DOHH2 (cell line): ENCODE data around the gene TRAK2.

ENCODE experiments used
- H3F3A ChIP-seq: fragments of 200-600 bp; sonication (generic), shearing (Covaris generic); 2 replicates; pipeline ENCODE4 v1.6.0; 2016; ENCODE audit warnings: antibody characterized with exemption, mild to moderate bottlenecking; ENCODE audit not compliant: control insufficient read depth, insufficient read depth
- H3K27ac ChIP-seq: fragments of 200-600 bp; sonication (generic); 2 replicates; pipeline ENCODE4 v1.5.1; 2014; ENCODE audit warnings: low read depth, mild to moderate bottlenecking, low read length, moderate library complexity
- H3K27me3 ChIP-seq: fragments of 200-600 bp; sonication (generic); 2 replicates; pipeline ENCODE4 v1.6.1; 2014; ENCODE audit warnings: mild to moderate bottlenecking, low read length, mixed read lengths; ENCODE audit not compliant: control insufficient read depth
- H3K36me3 ChIP-seq: fragments of 200-600 bp; sonication (generic); 2 replicates; pipeline ENCODE4 v1.6.1; 2014; ENCODE audit warnings: mild to moderate bottlenecking, low read length, moderate library complexity, mixed read lengths; ENCODE audit not compliant: control insufficient read depth
- H3K4me1 ChIP-seq: fragments of 200-600 bp; sonication (generic); 2 replicates; pipeline ENCODE4 v1.6.1; 2014; ENCODE audit warnings: mild to moderate bottlenecking, low read length, mixed read lengths; ENCODE audit not compliant: control insufficient read depth
- H3K4me2 ChIP-seq: fragments of 200-600 bp; sonication (generic); 2 replicates; pipeline ENCODE4 v1.6.0; 2014; ENCODE audit warnings: mild to moderate bottlenecking, low read length, moderate library complexity
- H3K4me3 ChIP-seq: fragments of 200-600 bp; sonication (generic); 2 replicates; pipeline ENCODE4 v1.5.1; 2014; ENCODE audit warnings: mild to moderate bottlenecking, low read length, mixed read lengths
- H3K79me2 ChIP-seq: fragments of 200-600 bp; sonication (generic); 2 replicates; pipeline ENCODE4 v1.6.1; 2014; ENCODE audit warnings: mild to moderate bottlenecking, low read length, mixed read lengths; ENCODE audit not compliant: control insufficient read depth
- H3K9me2 ChIP-seq: fragments of 200-600 bp; sonication (generic); replicated peaks from 2 replicates; pipeline ENCODE4 v1.6.1; 2014; ENCODE audit warnings: mild to moderate bottlenecking, low read length, mixed read lengths; ENCODE audit not compliant: control insufficient read depth
- H3K9me3 ChIP-seq: fragments of 200-600 bp; sonication (generic); 2 replicates; pipeline ENCODE4 v1.6.1; 2014; ENCODE audit warnings: antibody characterized with exemption, low read length, mixed read lengths; ENCODE audit not compliant: control insufficient read depth, insufficient read depth
- H4K20me1 ChIP-seq: fragments of 200-600 bp; sonication (generic); 2 replicates; pipeline ENCODE4 v1.6.0; 2014; ENCODE audit warnings: low read depth, mild to moderate bottlenecking, antibody characterized with exemption, low read length, moderate library complexity; ENCODE audit not compliant: control insufficient read depth, insufficient read depth
- EZH2phosphoT487 ChIP-seq: fragments of 200-600 bp; sonication (generic); IDR thresholded peaks from 2 replicates; pipeline ENCODE4 v1.6.1; 2017; ENCODE audit warnings: borderline replicate concordance, mild to moderate bottlenecking, antibody characterized with exemption, low read length, moderate library complexity, mixed read lengths
- TF ChIP-seq, protein P1 (sequence below): fragments of 200-600 bp; sonication (generic); IDR thresholded peaks from one replicate; pipeline ENCODE4 v1.5.1; 2014; ENCODE audit warnings: antibody characterized with exemption, mild to moderate bottlenecking, low read depth, low read length; ENCODE audit not compliant: poor library complexity, severe bottlenecking

Gene TRAK2

DNA sequence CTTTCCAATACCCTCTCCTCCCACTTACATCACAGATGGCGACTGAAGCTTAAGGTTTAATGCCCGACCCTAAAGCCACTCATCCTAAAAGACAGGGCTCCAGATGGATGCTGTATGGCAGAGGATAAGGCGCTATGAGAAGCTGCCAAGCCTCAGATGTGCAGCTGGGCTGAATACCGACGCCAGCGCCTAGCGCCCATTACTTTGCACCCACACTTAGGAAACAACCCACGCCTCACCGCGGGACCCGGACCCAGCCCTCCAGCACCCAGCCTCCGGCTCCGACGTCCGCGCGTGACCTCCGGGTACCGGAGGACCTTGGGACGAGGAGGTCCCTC, 335 bp downstream of the TRAK2 start:
- no peaks in the 10 kb centered on the region; the same call in 1 of the 2 replicates for H4K20me1 ChIP-seq
- H3K79me2 ChIP-seq: peaks cover 8% of the 10 kb centered on the region
- H3K4me3 ChIP-seq: peak overlapping the region; percentile 81
- H3K9me2 ChIP-seq: no peaks in the 10 kb centered on the region
- no peaks in the 10 kb centered on the region for H3K9me3 ChIP-seq
- peak overlapping the region; percentile 28 for H3K27ac ChIP-seq
- H3F3A ChIP-seq: 0 out of 2 replicates have a peak, but pooled peaks cover 3% of the 10 kb centered on the region
- no peaks in the 10 kb centered on the region for H3K36me3 ChIP-seq
- H3K4me1 ChIP-seq: peaks cover 10% of the 10 kb centered on the region
- peaks cover 14% of the 10 kb centered on the region for H3K27me3 ChIP-seq
- TF ChIP-seq, protein P1, sequence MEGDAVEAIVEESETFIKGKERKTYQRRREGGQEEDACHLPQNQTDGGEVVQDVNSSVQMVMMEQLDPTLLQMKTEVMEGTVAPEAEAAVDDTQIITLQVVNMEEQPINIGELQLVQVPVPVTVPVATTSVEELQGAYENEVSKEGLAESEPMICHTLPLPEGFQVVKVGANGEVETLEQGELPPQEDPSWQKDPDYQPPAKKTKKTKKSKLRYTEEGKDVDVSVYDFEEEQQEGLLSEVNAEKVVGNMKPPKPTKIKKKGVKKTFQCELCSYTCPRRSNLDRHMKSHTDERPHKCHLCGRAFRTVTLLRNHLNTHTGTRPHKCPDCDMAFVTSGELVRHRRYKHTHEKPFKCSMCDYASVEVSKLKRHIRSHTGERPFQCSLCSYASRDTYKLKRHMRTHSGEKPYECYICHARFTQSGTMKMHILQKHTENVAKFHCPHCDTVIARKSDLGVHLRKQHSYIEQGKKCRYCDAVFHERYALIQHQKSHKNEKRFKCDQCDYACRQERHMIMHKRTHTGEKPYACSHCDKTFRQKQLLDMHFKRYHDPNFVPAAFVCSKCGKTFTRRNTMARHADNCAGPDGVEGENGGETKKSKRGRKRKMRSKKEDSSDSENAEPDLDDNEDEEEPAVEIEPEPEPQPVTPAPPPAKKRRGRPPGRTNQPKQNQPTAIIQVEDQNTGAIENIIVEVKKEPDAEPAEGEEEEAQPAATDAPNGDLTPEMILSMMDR: no peak
- TF ChIP-seq EZH2phosphoT487: no peak
- H3K4me2 ChIP-seq: peak overlapping the region; percentile 72

DNA sequence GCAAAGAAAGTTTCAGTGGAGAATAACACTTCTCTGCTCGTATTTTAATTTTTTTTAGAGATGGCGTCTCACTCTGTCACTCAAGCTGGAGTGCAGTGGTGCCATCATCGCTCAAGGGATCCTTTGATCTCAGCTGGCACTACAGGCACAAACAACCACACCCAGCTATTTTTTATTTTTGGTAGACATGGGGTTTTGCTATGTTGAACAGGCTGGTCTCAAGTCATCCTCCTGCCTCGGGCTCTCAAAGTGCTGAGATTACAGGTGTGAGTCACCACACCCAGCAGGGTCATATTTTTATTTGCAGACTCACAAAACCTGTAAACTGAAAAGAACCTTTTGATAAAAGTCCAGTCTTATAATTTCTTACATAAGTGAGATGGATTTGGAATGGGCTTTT, 2.6 kb downstream of the TRAK2 start:
- Histone ChIP-seq H3K27ac (no peak overlapping the region), H3K4me1 (peaks cover 10% of the 10 kb centered on the region), H3K36me3 (no peaks in the 10 kb centered on the region), H3K79me2 (peaks cover 8% of the 10 kb centered on the region), H3K4me3 (no peak overlapping the region), H3K27me3 (peaks cover 13% of the 10 kb centered on the region), H3K9me3 (no peaks in the 10 kb centered on the region), H3K9me2 (no peaks in the 10 kb centered on the region), H3F3A (0 out of 2 replicates have a peak, but pooled peaks cover 3% of the 10 kb centered on the region), H4K20me1 (no peaks in the 10 kb centered on the region; the same call in 1 of the 2 replicates), H3K4me2 (no peak overlapping the region)
- no peak for TF ChIP-seq EZH2phosphoT487
- TF ChIP-seq, protein P1: no peak

DNA sequence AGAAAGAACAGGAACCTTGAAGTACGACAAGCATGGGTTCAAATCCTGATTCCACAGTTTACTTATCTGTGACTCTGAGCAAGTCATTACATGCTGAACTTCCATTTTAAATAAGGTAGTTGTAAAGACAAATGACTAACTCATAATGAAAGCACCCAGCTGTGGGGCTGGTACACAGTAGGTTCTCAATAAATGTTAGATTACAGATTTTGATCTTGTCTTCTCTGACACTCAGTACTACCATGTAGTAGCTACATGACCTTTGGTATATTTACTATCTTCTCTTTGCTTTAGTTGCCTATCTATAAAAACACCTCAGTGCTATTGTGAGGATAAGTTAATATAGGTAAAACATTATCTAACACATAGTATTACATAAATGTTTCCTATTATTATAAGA, 3.2 kb downstream of the TRAK2 start:
- no peak overlapping the region for H3K4me3 ChIP-seq
- 0 out of 2 replicates have a peak, but pooled peaks cover 3% of the 10 kb centered on the region for H3F3A ChIP-seq
- H3K9me2 ChIP-seq: no peaks in the 10 kb centered on the region
- peaks cover 8% of the 10 kb centered on the region for H3K79me2 ChIP-seq
- no peak overlapping the region for H3K27ac ChIP-seq
- TF ChIP-seq EZH2phosphoT487: no peak
- TF ChIP-seq, protein P1: no peak
- H3K36me3 ChIP-seq: no peaks in the 10 kb centered on the region
- H3K9me3 ChIP-seq: no peaks in the 10 kb centered on the region
- peaks cover 10% of the 10 kb centered on the region for H3K4me1 ChIP-seq
- H3K4me2 ChIP-seq: no peak overlapping the region
- H3K27me3 ChIP-seq: peaks cover 7% of the 10 kb centered on the region
- H4K20me1 ChIP-seq: no peaks in the 10 kb centered on the region; the same call in 1 of the 2 replicates
